Progenitor cell of endocrine pancreas (in vitro differentiated cells): ENCODE data around the gene SSNA1. TPM values are rescaled to one million over a fixed set of nuclear protein-coding genes. Genes with fewer than 3 reads are reported as not detected.

Experiments used
- DNase-seq: peaks from one replicate; pipeline ENCODE4 v3.0.0; 2021; ENCODE audit warnings: low spot score; ENCODE audit not compliant: unreplicated experiment
- H3K27ac Mint-ChIP-seq: 2 replicates; pipeline ENCODE4 v1.8.0; 2021; ENCODE audit warnings: mild to moderate bottlenecking, moderate library complexity, mixed read lengths
- H3K27me3 Mint-ChIP-seq: 2 replicates; pipeline ENCODE4 v1.8.0; 2021; ENCODE audit warnings: mixed read lengths
- H3K36me3 Mint-ChIP-seq: 2 replicates; pipeline ENCODE4 v1.8.0; 2022; ENCODE audit warnings: mixed read lengths; ENCODE audit not compliant: insufficient read depth
- H3K4me1 Mint-ChIP-seq: 2 replicates; pipeline ENCODE4 v1.8.0; 2021; ENCODE audit warnings: low read depth, mixed read lengths
- H3K4me3 Mint-ChIP-seq: 2 replicates; pipeline ENCODE4 v1.8.0; 2021; ENCODE audit warnings: low read depth, mild to moderate bottlenecking, moderate library complexity, mixed read lengths
- H3K9me3 Mint-ChIP-seq: 2 replicates; pipeline ENCODE4 v1.8.0; 2021; ENCODE audit warnings: low read depth, mixed read lengths
- CTCF ChIP-seq: fragments of 200-600 bp; sonication (generic); IDR thresholded peaks from one replicate; pipeline ENCODE4 v1.5.0; 2021; ENCODE audit warnings: antibody characterized with exemption, mild to moderate bottlenecking; ENCODE audit not compliant: unreplicated experiment
- total RNA-seq: library from RNA; stranded (reverse); gene quantifications from 2 replicates; pipeline ENCODE4 v1.2.1, GENCODE V29; 2021

Gene SSNA1
- total RNA-seq, 1 donor from 2014 or later = 52.5 TPM

- H3K4me3 Mint-ChIP-seq = peak overlapping the region; percentile 51
- no peak for TF ChIP-seq CTCF
- no peak for DNase-seq
- no peaks in the 10 kb centered on the region for H3K36me3 Mint-ChIP-seq
- peak overlapping the region; percentile 89 for H3K27ac Mint-ChIP-seq
- peaks cover 9% of the 10 kb centered on the region for H3K4me1 Mint-ChIP-seq
- H3K9me3 Mint-ChIP-seq = no peaks in the 10 kb centered on the region
- H3K27me3 Mint-ChIP-seq = no peaks in the 10 kb centered on the region
Observed at GRCh38 chr9:137227853-137228505, 39.5 kb downstream of the SSNA1 start.

GRCh38 chr9:137228506-137228967 lies 40.1 kb downstream of the SSNA1 start:
- DNase-seq = no peak
- Mint-ChIP-seq H3K4me3 (no peak overlapping the region), H3K4me1 (peaks cover 9% of the 10 kb centered on the region), H3K27me3 (no peaks in the 10 kb centered on the region), H3K27ac (no peak overlapping the region), H3K36me3 (no peaks in the 10 kb centered on the region), H3K9me3 (no peaks in the 10 kb centered on the region)
- TF ChIP-seq CTCF = no peak

GRCh38 chr9:137228968-137229896 lies 40.8 kb downstream of the SSNA1 start:
- Mint-ChIP-seq H3K4me1 (peaks cover 9% of the 10 kb centered on the region), H3K27ac (no peak overlapping the region), H3K36me3 (no peaks in the 10 kb centered on the region), H3K4me3 (no peak overlapping the region), H3K9me3 (no peaks in the 10 kb centered on the region), H3K27me3 (no peaks in the 10 kb centered on the region)
- TF ChIP-seq CTCF = no peak
- no peak for DNase-seq

GRCh38 chr9:137229903-137230704 lies 41.6 kb downstream of the SSNA1 start:
- no peaks in the 10 kb centered on the region for H3K36me3 Mint-ChIP-seq
- no peak for DNase-seq
- H3K9me3 Mint-ChIP-seq = no peaks in the 10 kb centered on the region
- peaks cover 10% of the 10 kb centered on the region for H3K4me1 Mint-ChIP-seq
- no peaks in the 10 kb centered on the region for H3K27me3 Mint-ChIP-seq
- no peak for TF ChIP-seq CTCF
- no peak overlapping the region for H3K4me3 Mint-ChIP-seq
- H3K27ac Mint-ChIP-seq = no peak overlapping the region
